Mesenteric fat pad (tissue), 1 donor: ENCODE data around the gene CDK14. TPM values are rescaled to one million over a fixed set of nuclear protein-coding genes. Genes with fewer than 3 reads are reported as not detected.

Experiments
- DNase-seq: peaks from one replicate; pipeline ENCODE4 v3.0.0-alpha.2; 2020; ENCODE audit warnings: low spot score
- total RNA-seq: library from RNA; stranded (reverse); fragmentation: NEBNext Ultra II Directional; extraction: Animal tissue kit (Norgen Biotek cat#: 25700); gene quantifications from one replicate; pipeline ENCODE4 v1.2.1, GENCODE V29; 2021
- donor health status: DM: yes; HTN: yes; CAD: no.

The CDK14 gene
- total RNA-seq, 1 donor from 2014 or later = 47.2 TPM

DNA sequence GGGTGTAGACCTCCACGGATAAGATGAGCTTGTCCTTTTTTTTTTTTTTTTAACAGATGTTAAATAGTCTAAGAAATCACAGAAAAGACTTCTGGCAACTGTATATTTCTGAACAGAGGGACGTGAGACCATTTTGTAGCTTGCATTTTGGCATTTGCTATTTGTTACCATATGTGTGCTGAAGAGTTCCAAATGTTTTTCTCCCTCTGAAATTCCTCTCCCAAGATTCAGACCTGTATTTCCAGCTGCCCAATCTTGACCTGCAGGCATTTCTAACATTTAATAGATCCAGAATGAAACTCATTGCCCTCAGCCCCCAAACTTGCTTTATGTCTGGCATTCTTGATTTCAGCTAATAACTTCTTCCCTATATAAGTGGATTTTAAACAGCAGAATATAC, 445.0 kb downstream of the CDK14 start:
- no peak for DNase-seq

DNA sequence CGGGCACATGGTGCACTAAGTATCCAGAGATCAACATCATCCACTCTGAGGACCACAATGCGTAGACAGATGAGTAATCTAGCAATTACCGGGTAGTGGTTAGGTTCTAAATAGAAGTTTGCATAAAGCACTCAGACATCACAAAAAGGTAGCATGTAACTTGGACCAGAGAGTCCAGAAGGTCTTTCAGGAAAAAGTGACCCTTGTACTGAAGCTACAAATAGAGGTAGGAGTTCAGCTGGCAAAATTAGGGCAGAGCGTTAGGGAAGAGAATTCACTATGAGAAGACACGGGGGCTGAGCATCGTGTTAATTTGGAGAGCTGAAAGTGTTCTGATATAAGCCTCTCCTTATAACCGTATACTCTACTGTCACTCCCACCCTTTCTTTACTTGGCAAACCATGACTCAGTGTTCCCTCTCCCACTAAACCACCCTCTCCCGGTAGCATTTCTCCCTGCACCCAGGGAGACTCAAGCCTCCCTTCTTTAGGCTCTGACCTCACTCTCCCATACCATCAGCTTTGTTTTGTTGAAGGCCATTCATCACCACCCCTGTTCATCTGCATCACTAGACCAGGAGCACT, 445.9 kb downstream of the CDK14 start:
- no peak for DNase-seq

DNA sequence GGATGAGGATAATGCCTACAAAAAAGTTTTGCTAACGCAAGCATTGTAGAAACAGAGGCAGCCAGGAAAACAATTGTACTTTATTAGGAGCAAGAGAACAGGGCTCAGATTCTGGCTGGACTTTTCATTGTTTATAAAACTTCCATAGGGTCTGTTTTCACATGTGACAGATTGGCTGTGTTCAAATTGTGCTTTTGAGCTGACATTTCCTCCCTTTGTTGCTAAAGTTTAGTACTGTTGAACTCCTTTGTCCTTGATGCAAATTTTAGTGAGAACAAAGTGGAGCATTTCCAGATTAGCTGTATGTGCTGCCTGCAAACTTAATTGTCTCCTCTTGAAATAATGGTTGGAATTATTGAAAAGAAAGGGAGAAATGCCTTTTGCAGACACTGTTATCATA, 447.1 kb downstream of the CDK14 start:
- DNase-seq = no peak

DNA sequence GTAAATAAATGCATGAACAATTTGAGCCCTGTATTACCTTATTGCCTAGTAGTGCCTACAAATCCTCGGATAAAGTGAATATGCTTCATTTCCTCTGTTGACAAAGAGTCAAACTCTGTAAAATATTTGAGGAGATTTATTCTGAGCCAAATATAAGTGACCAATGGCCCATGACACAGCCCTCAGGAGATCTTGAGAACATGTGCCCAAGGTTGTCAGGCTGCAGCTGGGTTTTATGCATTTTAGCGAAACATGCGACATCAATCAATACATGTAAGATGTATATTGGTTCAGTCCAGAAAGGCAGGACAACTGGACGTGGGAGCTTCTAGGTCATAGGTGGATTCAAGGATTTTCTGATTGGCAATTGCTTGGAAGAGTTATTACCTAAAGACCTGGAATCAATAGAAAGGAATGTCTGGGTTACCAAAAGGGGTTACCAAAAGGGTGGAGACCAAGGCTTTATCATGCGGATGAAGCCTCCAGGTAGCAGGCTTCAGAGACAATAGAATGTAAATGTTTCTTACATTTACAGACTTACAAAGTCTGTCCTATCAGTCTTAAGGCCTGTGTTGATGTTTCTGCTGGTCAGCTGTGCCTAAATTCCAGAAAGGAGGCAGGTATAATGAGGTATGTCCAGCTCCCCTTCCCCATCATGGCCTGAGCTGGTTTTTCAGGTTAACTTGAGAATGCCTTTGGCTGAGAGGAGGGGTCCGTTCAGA, 448.0 kb downstream of the CDK14 start:
- no peak for DNase-seq

DNA sequence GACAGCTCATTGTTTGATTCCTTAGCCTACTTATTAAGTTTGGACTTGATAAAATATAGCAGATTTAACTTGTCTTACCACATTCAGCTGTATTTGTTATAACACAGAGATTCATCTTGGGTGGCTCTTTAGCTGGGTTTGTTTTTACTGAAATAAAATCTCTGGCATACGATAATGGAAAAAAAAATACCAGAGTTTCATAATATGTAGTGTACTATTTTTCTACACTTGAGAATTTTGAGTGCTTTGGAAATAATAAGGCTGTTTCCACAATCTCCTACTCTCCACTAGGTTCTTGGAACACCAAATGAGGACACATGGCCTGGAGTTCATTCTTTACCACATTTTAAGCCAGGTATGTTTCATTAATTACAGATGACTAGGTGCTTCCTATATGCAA, 449.5 kb downstream of the CDK14 start:
- no peak for DNase-seq

DNA sequence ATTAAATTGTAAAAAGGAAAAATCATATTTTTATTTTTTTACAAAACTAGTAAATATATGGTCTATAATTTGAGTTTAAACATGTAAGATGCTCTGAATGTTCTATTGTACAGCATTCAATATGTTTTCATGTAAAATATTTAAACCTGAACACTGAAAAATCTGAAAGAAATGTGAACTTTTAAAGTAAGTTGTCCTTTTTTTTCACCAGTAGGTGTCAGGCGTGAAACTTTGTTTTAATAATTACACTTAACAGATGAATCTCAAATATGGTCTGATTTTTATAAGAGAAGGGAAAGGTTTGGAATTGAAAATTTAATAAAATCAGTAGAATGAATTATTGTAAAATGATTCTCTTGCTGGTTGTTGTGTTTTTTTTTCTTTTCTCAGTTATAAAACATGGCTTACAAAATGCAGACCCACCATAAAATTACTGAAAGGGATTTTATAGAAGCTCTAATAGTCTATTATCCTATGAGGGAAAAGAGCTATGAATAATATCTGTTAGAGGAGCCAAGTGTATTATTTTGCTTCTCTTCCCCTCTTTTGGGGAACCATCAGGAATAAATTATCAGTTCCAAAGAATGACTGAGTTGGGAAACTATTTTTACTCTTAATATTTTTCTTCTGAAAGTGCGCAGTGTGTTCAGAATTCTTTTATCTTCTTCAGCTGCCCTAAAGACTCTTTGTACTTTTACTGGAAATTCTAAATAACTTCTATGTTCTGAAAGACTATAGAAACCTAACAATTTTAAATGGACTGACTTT, 450.4 kb downstream of the CDK14 start:
- no peak for DNase-seq

DNA sequence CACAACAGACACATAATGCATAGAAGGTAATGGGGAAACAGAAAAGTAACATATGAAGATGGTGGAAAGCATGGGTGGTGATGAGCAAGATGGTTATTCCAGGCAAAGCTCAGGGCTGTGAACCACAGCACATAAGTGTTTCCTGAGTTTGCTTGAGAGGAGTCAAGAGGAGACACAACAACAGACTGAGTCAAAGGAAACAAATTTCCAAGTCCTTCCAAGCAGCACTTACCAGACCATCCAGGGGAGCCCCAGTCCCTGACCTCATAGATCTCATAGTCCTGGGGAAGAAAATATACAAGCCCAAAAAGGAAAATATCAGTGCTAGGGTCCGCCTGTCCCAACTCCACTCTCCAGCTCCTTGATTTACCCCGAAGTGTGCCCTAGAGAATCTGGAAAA, 451.5 kb downstream of the CDK14 start:
- no peak for DNase-seq

DNA sequence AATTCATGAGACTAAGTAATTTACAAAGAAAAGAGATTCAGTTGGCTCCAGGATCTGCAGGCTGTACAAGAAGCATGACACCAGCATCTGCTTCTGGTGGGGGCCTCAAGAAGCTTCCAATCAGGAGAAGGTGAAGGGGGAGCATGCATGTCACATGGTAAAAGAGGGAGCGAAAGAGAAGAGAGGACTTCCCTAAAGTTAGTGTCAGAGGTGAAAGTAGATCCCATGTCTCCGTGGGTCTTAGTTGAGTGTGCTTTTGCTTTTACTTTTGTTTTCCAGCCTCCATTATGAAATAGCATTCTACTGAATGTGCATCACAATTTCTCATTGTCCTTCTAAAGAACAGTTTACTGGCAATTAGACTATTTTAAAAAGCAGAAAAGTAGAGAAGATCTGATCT, 454.6 kb downstream of the CDK14 start:
- no peak for DNase-seq

DNA sequence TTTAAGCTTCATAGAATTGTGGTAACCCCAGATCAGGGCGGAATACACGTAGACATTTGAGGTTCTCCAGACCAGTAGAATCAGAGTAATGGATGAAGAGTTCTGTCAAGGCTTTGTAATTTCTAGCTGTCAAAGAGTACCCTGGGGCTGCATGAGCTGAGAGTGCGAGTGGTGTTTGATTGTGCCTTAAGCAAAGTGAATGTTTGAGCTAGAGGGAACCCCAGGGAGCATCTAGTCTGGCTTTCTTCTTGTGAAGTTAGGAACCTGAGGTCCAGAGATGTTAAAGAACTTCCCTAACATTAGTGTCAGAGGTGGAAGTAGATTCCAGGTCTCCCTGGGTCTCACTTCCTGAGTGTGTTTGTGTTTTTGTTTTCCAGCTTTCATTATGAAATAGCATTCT, 455.8 kb downstream of the CDK14 start:
- DNase-seq = no peak

DNA sequence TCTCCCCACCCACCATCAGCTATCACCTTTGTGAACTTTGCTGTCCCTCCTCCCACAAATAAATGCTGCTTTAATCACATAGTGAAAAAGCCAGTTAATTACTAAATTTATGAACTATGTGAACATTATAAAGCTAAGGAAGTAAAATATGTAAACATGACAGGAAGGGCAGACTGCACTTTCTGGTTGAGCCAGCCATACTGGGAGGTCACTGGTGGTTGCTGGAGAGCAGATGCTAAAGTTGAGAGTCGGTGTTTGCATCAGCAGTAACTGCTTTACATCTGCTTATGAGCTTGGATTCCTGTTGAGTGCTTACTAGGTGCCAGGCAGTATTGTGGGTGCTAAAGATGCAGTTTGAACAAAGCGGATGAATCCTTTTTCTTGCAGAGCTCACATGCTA, 458.3 kb downstream of the CDK14 start:
- DNase-seq = no peak

DNA sequence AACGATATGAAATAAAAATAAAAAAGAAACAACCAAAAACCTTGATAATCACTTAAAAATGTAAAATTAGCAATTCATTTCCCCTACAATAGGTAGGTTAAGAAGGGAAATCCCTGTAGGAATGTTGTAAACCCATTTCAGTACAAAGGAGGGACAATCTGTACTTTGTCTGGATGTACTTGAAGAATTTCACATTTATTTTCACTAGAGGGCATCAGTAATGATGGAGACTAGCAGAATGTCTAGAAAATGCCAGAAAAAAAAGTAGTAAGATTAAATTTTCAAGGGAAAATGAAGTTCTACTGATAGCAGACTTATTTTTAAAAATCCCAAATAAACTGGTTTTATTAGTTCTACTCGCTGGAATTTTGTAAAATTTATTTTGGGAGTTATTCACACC, 459.1 kb downstream of the CDK14 start:
- no peak for DNase-seq

DNA sequence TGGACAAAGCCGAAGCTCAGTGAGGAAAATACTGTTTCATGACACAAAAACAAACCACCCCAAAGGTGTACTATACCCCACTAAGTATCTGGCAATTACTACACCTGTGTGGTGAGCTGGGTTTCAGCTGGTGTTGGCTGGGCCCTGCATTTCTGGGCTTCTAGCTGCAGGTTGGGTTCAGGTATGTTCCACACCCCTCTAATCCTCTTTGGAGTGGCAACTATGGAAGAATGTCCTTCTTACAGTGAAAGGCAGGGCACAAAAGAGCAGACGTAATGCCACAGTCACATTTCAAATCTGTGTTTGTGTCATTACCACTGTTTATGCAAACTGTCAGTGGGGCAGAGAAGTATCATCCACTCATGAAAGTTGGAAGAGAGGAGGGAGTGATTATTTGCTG, 466.6 kb downstream of the CDK14 start:
- no peak for DNase-seq

DNA sequence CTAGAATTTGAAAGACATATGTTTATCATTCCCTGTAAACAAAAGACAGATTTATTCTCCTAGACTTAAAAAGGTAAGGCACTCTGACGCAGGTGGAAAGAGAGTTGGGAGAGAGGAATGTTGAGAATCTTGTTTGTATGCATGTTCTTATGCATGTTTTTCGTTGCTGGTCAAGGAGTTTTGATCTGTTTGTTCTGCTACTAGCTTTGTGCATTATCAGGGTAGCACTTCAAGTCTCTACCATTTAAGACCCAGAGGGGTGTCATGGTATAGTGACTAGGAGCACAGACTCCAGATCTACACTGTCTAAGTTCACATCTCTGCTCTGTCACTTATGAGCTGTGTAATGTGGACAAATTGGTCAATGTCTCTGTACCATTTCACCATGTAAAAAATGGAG, 467.9 kb downstream of the CDK14 start:
- DNase-seq = no peak

DNA sequence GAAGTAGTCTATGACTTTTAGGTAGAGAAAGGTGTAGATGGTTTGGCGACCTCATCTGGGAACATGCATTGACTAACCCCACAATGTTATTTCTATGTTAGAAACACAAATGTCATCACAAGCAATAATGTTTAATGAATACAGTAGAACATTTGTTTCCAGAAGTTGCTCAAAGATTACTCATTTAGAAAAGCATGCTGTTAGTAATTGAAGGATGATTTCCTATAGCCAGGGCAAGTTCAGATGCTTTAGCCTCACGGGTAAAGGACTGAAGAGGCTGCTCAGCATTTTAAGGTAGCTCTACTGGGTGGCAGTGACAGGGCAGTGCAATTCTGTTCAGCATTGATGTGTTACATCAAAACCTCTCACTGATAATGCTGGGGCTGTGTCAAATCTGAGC, 468.8 kb downstream of the CDK14 start:
- DNase-seq = no peak

DNA sequence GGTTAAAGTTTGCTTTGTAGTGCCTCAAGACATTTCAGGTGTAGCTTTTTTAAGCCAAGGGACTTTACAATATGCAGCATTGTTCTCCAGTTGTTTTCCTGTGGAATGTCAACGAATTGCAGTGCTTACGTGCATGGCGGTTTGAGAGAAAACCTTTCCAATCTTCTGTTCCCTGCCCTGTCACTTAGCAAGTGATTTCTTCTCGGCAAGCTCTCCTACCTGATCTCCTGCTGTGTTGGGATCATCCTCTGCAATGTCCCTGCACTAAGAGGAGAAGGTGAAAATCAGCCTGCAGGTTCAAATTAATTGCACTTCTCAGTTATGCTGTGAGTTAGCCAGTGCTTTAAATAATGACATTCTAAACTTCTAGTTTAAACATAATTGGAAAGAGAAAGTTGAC, 470.5 kb downstream of the CDK14 start:
- DNase-seq = no peak

DNA sequence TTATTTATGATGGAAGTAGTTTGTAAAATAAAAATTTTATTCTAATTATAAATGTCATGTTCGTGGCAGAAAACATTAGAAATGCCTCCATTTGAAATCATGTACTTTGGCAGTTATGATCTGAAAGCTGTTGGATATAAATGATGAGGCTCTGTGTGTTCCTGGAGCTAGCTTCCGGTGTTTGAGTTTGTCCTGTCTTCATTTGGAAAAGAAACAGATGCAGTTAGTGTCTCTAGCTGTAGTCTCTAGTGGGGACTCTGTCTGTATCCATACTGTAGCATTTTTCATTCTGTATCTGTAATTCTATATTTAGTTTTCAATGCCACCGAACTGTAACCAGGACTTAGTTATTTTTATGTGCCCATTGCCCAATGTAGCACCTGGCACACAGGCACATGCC, 471.1 kb downstream of the CDK14 start:
- no peak for DNase-seq

DNA sequence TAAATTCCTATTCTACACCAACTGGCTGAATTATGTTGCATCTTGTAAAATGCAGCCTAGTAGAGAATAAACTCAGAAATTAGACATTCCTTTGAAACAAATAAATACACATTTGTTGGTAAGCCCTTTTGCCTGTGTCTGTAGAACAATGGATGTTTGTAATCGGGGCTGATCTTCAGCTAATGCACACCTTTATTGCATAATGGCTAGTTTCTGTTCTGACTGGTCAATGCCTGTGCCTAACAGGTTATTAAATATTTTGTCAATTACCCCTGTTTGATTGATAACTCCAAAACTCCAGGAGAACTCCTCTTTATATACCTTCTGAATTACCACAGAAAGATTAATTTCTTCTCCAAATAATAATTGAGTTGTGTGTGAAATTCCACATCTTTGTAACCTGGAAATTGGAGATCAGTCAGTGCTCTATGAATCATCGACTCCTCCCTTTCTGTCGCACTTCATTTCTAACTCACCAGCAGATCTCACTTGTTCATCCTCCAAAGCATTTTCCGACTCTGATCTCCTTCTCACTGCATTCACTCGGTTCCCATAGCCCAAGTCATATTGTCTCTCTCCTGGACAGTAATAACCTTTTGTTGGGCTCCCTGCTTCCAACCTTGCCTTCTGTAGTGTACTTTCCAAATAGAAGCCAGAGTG, 472.1 kb downstream of the CDK14 start:
- DNase-seq = no peak

DNA sequence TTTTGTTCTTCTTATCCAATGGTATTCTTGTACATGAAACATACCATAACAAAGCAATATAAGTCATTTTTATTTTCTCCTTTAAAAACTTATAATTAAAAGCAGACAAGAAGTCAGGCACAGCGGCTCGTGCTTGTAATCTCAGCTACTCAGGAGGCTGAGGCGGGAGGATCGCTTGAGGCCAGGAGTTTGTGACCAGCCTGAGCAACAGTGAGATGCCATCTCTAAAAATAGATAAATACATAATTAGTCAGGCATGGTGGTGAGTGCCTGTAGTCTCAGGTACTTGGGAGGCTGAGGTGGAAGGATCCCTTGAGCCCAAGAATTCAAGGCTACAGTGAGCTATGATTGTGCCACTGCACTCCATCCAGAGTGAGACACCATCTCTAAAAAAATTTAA, 473.0 kb downstream of the CDK14 start:
- DNase-seq = no peak

DNA sequence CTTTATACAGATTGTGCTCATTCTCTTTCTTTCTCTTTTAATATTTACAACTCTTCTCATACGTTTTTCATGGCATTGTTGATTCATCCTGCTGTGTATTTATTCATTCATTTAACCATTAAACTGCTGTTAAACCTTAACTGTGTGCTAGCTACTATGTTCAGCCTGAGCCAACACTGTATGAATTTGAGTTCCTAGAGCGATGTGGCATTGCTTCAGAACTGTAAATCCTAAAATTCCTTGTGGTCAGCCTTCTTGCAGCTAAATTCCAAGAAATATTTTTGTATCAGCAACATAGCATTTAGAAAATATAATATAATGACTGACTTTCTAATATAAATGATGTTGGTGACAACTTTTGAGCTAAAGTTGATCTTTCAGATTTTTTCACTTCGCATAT, 483.4 kb downstream of the CDK14 start:
- no peak for DNase-seq

DNA sequence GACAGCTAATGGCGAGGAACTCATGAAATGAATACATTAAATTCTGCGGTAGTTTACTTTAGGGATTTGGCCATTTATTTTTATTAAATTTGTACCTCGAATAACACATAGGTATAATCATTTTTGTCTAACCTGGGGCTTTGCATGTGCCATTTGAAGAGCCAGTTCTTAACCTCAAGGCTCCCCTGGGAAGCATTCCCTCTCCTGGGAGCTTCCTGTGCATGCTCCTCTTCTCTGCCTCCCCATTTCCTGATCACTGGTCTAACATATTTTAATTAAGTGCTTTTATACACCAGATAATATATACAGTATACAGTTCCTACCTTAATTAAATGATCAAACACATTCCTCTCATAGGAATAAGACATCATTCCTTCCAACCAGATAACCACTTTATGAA, 484.2 kb downstream of the CDK14 start:
- DNase-seq = no peak

DNA sequence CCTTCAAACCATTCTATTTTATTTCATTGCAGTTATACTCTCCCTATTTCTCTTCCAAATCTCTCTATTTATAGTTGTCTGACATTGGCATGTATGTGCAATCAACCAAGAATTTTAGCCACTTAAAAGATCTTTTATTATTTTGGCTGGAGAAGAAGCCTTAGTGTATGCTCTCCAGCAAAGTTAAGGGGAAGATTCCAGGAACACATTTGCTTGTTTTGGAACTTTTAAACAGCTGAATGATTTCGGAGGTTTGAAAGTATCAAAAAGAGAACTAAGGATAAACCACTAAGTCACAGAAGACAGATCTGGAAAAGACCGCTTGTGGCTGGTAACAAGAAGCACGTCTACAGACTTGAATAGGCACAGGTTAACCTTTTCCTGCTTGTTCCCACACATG, 485.9 kb downstream of the CDK14 start:
- no peak for DNase-seq

DNA sequence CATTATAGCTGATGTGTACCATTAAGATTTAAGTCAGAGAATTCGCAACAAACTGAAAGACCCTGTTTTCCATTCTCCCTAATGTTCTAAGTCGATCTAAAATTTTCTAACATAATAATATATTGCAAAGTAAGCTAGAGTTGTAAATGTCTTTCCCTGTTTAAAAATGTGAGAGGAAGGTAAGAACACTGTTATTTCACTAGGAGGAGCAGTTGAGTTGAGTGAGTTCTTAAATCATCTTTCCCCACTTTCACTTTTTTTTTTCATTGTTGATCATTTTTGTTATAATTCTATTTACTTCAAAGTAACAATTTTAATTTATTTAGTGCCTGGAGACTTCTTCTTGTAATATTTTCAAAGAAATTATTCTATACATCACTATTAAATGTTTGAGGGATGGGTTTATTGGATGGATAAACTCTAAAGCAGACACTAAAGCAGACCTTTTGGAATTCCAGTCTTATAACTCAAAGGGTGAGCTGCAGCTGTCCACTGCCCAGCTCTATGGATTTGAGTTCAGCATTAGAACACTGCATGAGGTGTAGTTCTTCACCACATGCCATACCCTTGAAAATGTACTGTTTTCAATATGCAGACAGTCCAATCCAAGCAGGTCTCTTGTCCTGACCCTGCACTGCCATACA, 486.9 kb downstream of the CDK14 start:
- no peak for DNase-seq
